ENCODE results near the gene BICC1.
A peak's percentile ranks its signal among the peaks of the same experiment; 100 is the strongest.

BICC1 gene

GRCh38 chr10:58625070-58625469, 112.4 kb downstream of the BICC1 start:
- peak; percentile 66 to 95 for DNase-seq (ENCODE audit: low read depth in 2 of 2)
- TF ChIP-seq, protein P1, sequence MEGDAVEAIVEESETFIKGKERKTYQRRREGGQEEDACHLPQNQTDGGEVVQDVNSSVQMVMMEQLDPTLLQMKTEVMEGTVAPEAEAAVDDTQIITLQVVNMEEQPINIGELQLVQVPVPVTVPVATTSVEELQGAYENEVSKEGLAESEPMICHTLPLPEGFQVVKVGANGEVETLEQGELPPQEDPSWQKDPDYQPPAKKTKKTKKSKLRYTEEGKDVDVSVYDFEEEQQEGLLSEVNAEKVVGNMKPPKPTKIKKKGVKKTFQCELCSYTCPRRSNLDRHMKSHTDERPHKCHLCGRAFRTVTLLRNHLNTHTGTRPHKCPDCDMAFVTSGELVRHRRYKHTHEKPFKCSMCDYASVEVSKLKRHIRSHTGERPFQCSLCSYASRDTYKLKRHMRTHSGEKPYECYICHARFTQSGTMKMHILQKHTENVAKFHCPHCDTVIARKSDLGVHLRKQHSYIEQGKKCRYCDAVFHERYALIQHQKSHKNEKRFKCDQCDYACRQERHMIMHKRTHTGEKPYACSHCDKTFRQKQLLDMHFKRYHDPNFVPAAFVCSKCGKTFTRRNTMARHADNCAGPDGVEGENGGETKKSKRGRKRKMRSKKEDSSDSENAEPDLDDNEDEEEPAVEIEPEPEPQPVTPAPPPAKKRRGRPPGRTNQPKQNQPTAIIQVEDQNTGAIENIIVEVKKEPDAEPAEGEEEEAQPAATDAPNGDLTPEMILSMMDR (IDR thresholded peaks at IDR 0.05; ENCODE audit: low read depth, low read length): no peak
- no peak overlapping the region for H3K4me3 ChIP-seq (replicated peaks in 1 of 2; ENCODE audit: low read depth in 2 of 2, low read length in 2 of 2)

- H3K4me3 ChIP-seq (replicated peaks in 1 of 2; ENCODE audit: low read depth in 2 of 2, low read length in 2 of 2): no peak overlapping the region
- no peak for DNase-seq (ENCODE audit: low read depth in 2 of 2)
- TF ChIP-seq, protein P1 (IDR thresholded peaks at IDR 0.05; ENCODE audit: low read depth, low read length): no peak
Observed at GRCh38 chr10:58627392-58627791, 114.7 kb downstream of the BICC1 start.

DNA sequence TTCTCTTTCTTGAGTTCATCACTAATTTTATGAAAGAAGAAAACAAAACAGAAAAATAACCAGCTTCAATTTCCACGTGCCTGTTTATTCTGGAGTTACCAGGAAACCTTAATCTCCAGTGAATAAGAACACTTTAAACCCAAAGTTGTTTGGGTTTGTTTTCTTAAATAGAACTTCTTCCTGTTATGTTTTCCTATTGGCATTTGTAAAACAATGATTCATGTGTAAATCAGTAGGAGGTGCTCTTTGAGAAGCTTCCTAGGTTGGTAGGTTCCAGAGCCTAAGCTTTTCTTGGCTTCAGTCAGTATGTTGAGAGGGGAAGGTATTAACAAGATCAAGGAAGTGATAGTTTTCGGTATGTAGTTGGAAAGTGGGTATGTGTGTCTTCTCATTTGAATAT, 119.0 kb downstream of the BICC1 start:
- H3K4me3 ChIP-seq (replicated peaks in 1 of 2; ENCODE audit: low read depth in 2 of 2, low read length in 2 of 2): no peak overlapping the region
- TF ChIP-seq, protein P1 (IDR thresholded peaks at IDR 0.05; ENCODE audit: low read depth, low read length): no peak

DNA sequence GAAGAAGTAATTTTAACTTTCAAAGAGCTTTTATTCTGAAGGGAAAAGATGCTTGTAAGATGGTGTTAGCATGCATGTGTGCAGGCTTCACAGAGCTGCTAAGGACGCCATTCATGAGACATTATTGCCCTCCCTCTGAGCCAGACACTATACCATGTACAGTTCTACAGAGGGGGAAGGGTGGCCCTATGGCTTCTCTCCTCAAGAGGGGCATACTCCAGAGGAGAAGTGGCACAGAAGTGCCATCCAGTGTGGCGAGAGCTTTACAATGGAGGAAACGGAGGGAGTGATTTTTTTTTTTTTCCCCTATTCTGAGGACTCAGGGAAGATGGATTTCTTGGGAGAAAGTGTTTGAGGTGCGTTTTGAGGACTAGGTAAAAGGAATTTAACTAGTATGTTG, 119.5 kb downstream of the BICC1 start:
- H3K4me3 ChIP-seq (replicated peaks in 1 of 2; ENCODE audit: low read depth in 2 of 2, low read length in 2 of 2): no peak overlapping the region
- DNase-seq (ENCODE audit: low read depth in 2 of 2): no peak
- TF ChIP-seq, protein P1 (IDR thresholded peaks at IDR 0.05; ENCODE audit: low read depth, low read length): no peak

More for the DNA sequence above, 119.0 kb downstream of the BICC1 start:
- DNase-seq (ENCODE audit: low read depth in 2 of 2): peak; percentile 50 to 81

DNA sequence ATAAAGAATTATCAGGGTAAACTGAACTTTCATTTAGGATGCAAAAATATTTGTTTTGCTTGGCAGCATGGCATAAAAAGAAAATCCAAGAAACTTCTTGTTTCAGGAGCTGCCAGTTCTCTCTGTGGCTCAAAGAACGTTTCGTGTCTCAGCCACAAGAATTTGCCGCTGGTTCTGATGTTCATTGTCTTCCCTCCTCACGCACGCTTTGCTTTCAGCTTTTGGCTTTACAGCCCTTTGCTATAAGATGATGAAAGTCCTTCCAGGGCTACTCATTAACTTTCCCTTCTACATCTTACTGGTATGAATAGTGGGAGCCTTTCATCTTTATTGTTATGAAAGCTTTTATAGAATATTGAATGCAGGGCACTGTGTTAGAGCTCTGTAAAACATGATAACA, 124.7 kb downstream of the BICC1 start:
- DNase-seq (ENCODE audit: low read depth in 2 of 2): peak; percentile 78 to 85
- no peak overlapping the region for H3K4me3 ChIP-seq (replicated peaks in 1 of 2; ENCODE audit: low read depth in 2 of 2, low read length in 2 of 2)
- TF ChIP-seq, protein P1 (IDR thresholded peaks at IDR 0.05; ENCODE audit: low read depth, low read length): no peak

- TF ChIP-seq, protein P1 (IDR thresholded peaks at IDR 0.05; ENCODE audit: low read depth, low read length): no peak
- DNase-seq (ENCODE audit: low read depth in 2 of 2): peak in 1 of 2 donors; percentile 62
- no peak overlapping the region for H3K4me3 ChIP-seq (replicated peaks in 1 of 2; ENCODE audit: low read depth in 2 of 2, low read length in 2 of 2)
Observed at GRCh38 chr10:58638388-58638787, 125.7 kb downstream of the BICC1 start.

GRCh38 chr10:58641095-58641531, 128.4 kb downstream of the BICC1 start:
- peak; percentile 94 to 98 for DNase-seq (ENCODE audit: low read depth in 2 of 2)
- no peak overlapping the region for H3K4me3 ChIP-seq (replicated peaks in 1 of 2; ENCODE audit: low read depth in 2 of 2, low read length in 2 of 2)
- TF ChIP-seq, protein P1 (IDR thresholded peaks at IDR 0.05; ENCODE audit: low read depth, low read length): peak; percentile 9

Data from cardiac fibroblast (primary cell).